Stimulated activated CD8-positive, alpha-beta memory T cell treated with anti-CD3 and anti-CD28 coated beads, Interleukin-15, amount 100 ng/mL, for 4 hours (primary cell): Measurements from ENCODE around the gene ACE.

ENCODE experiments used
- DNase-seq, 2 donors: peaks; one replicate each; pipeline ENCODE4 v3.0.0-alpha.2; 2020; ENCODE audit warnings: low read depth in 2 of 2

Gene ACE

GRCh38 chr17:63516910-63517824 is 40.3 kb downstream of the ACE start:
- no peak for DNase-seq

DNA sequence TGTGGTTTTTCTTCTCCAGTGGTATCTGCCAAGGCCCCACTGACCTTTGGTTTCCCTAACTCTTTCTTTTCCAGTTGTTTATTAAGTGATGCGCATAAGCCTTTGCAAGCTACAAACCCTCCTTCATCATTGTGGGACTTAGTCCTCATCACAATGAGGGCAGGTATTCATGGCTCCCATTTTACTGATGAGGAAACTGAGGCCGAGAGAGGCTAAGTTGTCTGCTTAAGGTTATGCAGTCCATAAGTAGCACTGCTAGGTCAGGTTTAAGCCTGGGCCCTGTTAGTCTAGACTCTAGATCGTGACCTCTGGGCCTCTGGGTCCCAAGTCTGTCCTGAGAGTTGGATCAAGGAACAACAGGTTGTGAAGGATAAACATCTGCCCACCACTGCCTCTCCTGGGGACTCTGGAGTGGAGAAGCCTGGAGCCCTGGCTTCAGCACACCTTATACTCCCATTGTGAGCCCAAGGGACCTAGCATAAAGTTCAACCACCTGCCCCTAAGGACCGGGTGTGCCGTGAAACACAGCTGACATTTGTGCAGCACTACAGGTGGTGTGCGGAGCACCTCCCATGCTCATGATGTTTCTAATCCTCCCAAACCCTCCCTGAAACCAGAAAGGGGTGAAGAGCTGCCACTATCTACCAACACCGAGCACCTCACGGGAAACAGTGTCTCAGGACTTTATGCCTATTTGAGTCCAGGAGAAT is 41.1 kb downstream of the ACE start:
- DNase-seq = no peak

DNA sequence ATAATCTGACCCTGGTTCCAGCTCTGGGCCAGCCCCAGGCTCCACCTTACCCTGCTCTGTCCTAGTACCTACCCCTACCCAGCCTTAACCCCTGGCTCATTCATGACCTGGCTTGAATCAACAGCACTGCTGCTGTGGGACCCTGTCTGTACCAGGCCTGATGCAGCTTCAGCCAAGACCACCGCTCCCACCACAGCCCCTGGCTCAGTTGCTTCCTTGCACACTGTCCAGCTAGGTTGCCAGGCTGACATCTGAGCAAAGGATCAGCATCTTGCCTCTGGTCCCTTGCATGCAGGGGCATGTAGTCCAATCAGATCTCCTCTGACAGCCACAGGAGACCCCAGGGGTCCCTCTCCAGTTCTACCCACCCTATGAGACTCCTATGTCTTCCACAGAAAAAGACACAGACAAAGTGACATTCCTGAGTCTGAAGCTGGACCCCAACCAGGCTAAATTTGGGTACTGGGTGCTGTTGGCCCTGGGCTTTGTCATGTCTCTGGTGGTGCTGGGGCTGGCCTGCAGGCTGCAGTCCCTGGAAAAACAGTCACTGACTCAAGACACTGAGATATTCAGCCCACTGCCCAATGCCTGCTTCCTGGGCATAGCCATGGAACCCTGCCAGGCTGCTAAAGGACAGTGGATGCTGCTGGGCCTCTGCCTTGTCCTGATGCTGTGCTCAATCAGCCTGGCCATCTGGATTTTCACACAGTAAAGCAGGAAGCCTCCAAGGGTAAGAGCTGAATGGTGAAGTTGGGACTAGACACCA is 42.4 kb downstream of the ACE start:
- DNase-seq = no peak

GRCh38 chr17:63519972-63520882 is 43.4 kb downstream of the ACE start:
- DNase-seq = no peak

DNA sequence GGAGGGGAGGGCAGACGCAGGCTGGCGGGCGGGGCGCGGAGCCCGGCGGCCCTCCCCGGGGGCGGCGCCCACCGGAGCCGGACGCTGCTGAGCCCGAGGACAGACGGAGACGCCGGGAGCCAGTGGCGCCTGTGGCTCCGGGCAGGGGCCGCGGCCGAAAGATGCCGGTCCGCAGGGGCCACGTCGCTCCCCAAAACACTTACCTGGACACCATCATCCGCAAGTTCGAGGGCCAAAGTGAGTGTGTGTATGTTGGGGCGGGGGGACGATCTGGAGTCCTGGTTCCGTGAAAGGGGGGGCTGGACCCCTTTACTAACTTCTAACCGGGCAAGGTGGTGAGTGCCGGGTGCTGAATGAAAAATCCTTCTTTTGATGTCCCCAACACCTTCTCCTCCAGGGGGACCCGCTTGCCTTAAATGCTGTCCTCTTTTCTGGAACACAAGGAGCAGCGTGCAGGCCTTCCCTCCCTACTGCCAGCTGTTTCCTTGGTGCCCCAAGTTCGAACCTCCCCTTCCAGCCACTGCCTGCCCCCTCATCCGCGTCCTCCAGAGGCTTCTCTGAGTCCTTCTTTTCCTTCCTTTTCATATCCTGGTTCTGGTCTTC is 46.5 kb downstream of the ACE start, which contains the start of gene KCNH6:
Gene KCNH6 (plus strand): TSS at position 106 of the 603 bp plus-strand sequence. CDS start 56 bp downstream, at position 162.
- DNase-seq = no peak

DNA sequence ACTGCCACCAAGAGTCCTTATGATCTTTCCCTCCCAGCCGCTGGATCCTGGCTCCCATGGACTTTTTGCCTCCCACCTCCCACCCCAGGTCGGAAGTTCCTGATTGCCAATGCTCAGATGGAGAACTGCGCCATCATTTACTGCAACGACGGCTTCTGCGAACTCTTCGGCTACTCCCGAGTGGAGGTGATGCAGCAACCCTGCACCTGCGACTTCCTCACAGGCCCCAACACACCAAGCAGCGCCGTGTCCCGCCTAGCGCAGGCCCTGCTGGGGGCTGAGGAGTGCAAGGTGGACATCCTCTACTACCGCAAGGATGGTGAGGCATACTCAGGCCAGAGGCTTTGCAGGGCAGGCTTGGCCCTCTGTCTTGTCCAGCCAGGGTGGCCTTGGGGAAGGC is 47.2 kb downstream of the ACE start:
- no peak for DNase-seq

- DNase-seq = no peak
Measured at GRCh38 chr17:63525190-63525946, 48.5 kb downstream of the ACE start.

DNA sequence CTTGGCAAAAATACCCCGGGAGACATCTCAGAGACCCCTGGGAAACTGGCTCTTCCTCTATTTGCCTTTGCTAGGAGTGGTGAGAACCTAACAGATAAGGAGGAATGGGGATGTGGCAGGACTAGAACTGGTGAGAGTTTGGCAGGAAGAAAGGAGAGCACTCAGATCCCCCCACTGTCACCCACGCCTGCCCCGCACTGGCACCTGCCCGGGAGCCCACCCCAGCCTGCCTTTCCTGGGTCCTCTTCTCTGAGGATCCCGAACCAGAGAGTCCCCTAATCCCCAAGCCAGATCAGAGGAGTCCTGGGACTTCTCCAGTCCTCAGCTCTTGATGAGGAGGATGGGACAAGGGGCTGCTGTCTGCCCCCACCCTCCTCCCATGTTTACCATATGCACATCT is 50.0 kb downstream of the ACE start:
- no peak for DNase-seq

GRCh38 chr17:63528183-63528582 is 51.3 kb downstream of the ACE start:
- DNase-seq = no peak

GRCh38 chr17:63529711-63530556 is 53.1 kb downstream of the ACE start:
- DNase-seq = no peak

DNA sequence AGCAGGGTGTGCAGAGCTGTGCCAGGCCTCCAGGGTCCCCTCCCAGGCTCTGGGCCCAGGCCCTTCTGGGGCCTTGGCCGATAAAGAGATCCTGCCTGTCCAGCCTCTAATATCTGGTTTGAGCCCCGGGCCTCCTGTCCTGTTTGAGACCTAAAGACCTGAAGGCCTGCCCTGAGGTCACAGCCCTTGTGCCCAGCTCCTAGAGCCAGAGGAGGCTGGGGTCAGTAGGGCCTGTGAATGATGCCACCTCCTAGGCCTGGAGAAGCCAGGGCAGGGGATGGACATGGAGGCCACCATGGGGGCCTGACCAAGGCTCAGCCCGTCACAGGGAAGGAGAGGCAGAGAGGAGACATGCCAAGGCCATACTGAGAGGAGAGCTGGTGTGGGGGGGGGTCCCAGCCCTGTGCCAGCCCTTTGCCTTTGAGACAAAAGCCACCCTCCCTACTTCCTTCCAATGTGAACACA is 53.7 kb downstream of the ACE start:
- DNase-seq = no peak

DNA sequence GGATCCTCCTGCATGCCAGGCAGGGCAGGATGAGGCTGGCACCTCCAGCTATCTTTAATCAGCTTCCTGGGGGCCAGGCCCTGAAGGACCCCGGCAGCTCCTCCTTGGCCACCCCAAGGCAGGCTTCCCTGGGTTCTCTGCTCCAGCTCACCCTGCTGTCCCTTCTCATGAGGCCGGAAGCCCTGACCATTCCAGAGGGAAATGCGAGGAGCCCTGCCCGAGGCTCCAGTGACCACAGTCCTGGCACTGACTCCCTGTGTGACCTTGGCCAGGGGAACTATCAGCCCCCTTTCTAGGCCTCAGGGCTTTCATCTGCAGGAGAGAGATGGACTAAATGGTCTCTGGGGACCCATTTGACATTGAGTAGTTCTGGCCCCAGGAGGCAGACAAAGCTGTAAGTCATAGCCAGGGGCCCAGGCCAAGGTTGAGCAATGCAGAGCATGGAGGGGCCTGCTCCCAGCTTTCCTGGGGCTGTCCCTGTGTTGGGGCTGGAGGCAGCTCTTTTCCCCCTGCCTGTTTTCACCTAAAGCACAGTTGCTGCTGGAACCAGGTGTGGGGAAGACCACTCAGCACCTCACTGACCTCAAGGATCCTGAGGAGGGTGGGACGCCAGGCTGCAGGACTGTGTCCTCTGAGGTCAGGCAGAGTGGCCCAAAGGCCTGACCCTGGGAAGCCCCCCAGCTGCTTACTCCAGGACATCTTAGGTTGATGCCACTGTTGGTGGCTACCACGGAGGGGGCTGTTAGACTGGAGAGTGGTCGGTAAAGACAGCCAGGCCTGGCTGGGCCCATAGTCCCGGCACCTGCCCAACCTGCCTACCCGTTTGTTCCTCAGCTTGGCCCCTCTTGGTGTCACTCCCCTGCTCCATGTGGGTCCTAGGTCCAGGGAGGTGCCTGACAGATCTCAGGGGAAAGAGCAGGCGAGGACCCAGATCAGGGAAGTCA is 54.4 kb downstream of the ACE start:
- DNase-seq = no peak

- DNase-seq = no peak
Measured at GRCh38 chr17:63533433-63534077, 56.7 kb downstream of the ACE start.

- DNase-seq = no peak
Measured at GRCh38 chr17:63534078-63534570, 57.3 kb downstream of the ACE start.

GRCh38 chr17:63534816-63535455 is 58.1 kb downstream of the ACE start:
- no peak for DNase-seq

DNA sequence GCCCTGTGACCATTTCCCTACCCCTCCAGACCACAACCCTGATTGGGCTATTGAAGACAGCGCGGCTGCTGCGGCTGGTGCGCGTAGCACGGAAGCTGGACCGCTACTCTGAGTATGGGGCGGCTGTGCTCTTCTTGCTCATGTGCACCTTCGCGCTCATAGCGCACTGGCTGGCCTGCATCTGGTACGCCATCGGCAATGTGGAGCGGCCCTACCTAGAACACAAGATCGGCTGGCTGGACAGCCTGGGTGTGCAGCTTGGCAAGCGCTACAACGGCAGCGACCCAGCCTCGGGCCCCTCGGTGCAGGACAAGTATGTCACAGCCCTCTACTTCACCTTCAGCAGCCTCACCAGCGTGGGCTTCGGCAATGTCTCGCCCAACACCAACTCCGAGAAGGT is 58.8 kb downstream of the ACE start:
- DNase-seq = no peak

- no peak for DNase-seq
Measured at GRCh38 chr17:63537001-63537400, 60.1 kb downstream of the ACE start.
